HG03558 (cell line): ENCODE data around the gene TPP1.

Experiments
- ATAC-seq: cut with Tn5 transposase; IDR thresholded peaks from one replicate; pipeline ENCODE4 v1.9.1; 2021; ENCODE audit warnings: moderate number of reproducible peaks; ENCODE audit not compliant: unreplicated experiment; ENCODE audit errors: extremely low read depth

Gene TPP1

GRCh38 chr11:6648501-6648900 lies 29.3 kb upstream of the TPP1 start:
- ATAC-seq, result no peak

- ATAC-seq, result no peak
Observed at GRCh38 chr11:6647836-6648235, 28.6 kb upstream of the TPP1 start.

GRCh38 chr11:6646918-6647679 lies 27.9 kb upstream of the TPP1 start:
- peak; percentile 73 for ATAC-seq

- ATAC-seq, result no peak
Observed at GRCh38 chr11:6646576-6646917, 27.3 kb upstream of the TPP1 start.

- no peak for ATAC-seq
Observed at GRCh38 chr11:6646071-6646470, 26.8 kb upstream of the TPP1 start.

- no peak for ATAC-seq
Observed at GRCh38 chr11:6642957-6643356, 23.7 kb upstream of the TPP1 start.

- ATAC-seq, result no peak
Observed at GRCh38 chr11:6640985-6641701, 21.9 kb upstream of the TPP1 start.

GRCh38 chr11:6640036-6640984 lies 21.1 kb upstream of the TPP1 start:
- no peak for ATAC-seq

- no peak for ATAC-seq
Observed at GRCh38 chr11:6638429-6638828, 19.2 kb upstream of the TPP1 start.

GRCh38 chr11:6637871-6638270 lies 18.6 kb upstream of the TPP1 start:
- no peak for ATAC-seq

- no peak for ATAC-seq
Observed at GRCh38 chr11:6636480-6636879, 17.3 kb upstream of the TPP1 start.

GRCh38 chr11:6635082-6635932 lies 16.1 kb upstream of the TPP1 start:
- ATAC-seq, result no peak

GRCh38 chr11:6634534-6634933 lies 15.3 kb upstream of the TPP1 start:
- ATAC-seq, result no peak

GRCh38 chr11:6633422-6634408 lies 14.5 kb upstream of the TPP1 start:
- ATAC-seq, result no peak

- no peak for ATAC-seq
Observed at GRCh38 chr11:6632116-6633073, 13.2 kb upstream of the TPP1 start.

GRCh38 chr11:6631361-6631890 lies 12.2 kb upstream of the TPP1 start:
- no peak for ATAC-seq

GRCh38 chr11:6630632-6631291 lies 11.5 kb upstream of the TPP1 start:
- ATAC-seq, result no peak
